Suprapubic skin (tissue), 4 donors: ENCODE data around the gene TRO. TPM values are rescaled to one million over a fixed set of nuclear protein-coding genes. Genes with fewer than 3 reads are reported as not detected.
A peak's percentile ranks its signal among the peaks of the same experiment; 100 is the strongest.

ENCODE experiments used
- DNase-seq, 2 donors: peaks; one replicate each; pipeline ENCODE4 v3.0.0-alpha.2; 2019; ENCODE audit warnings: low spot score in 2 of 2
- H3K27ac ChIP-seq: fragments of 200-600 bp; sonication (generic); one replicate; pipeline ENCODE4 v1.5.1; 2019
- H3K27me3 ChIP-seq: fragments of 200-600 bp; sonication (generic); one replicate; pipeline ENCODE4 v1.5.1; 2019
- H3K36me3 ChIP-seq: fragments of 200-600 bp; sonication (generic); one replicate; pipeline ENCODE4 v1.5.1; 2019
- H3K4me1 ChIP-seq: fragments of 200-600 bp; sonication (generic); one replicate; pipeline ENCODE4 v1.5.1; 2019
- H3K4me3 ChIP-seq: fragments of 200-600 bp; sonication (generic); one replicate; pipeline ENCODE4 v1.5.1; 2019; ENCODE audit warnings: mild to moderate bottlenecking
- H3K9me3 ChIP-seq: fragments of 200-600 bp; sonication (generic); one replicate; pipeline ENCODE4 v1.5.1; 2019
- CTCF ChIP-seq, 2 donors: fragments of 200-600 bp in 1 of 2; fragments of 450-650 bp in 1 of 2; sonication (generic) in 1 of 2; IDR thresholded peaks; one replicate each; pipeline ENCODE4 v1.5.1; 2016 to 2019; ENCODE audit warnings: antibody characterized with exemption in 2 of 2, mild to moderate bottlenecking in 1 of 2, moderate library complexity in 1 of 2
- EP300 ChIP-seq: sonication (generic); formaldehyde crosslinking; IDR thresholded peaks from one replicate; pipeline ENCODE4 v1.6.1; 2017; ENCODE audit warnings: antibody characterized with exemption
- POLR2A ChIP-seq, 2 donors: fragments of 450-650 bp; IDR thresholded peaks; one replicate each; pipeline ENCODE4 v1.6.1; 2017; ENCODE audit warnings: antibody characterized with exemption in 2 of 2, mild to moderate bottlenecking in 2 of 2, moderate library complexity in 2 of 2
- POLR2AphosphoS5 ChIP-seq, 3 donors: sonication (generic); formaldehyde crosslinking; IDR thresholded peaks; one replicate each; pipeline ENCODE4 v1.6.1; 2017; ENCODE audit warnings: antibody characterized with exemption in 3 of 3
- WGBS: methylation state at CpG from one replicate; pipeline ENCODE4 v1.1.5; 2018; 5-methylcytosine and 5-hydroxymethylcytosine counted together
- total RNA-seq, 4 donors: library from RNA; depleted of rRNA; stranded (reverse); fragments of >200 nt; gene quantifications; one replicate each; pipeline ENCODE4 v1.1.0, GENCODE V29; 2016

Gene TRO, protein sequence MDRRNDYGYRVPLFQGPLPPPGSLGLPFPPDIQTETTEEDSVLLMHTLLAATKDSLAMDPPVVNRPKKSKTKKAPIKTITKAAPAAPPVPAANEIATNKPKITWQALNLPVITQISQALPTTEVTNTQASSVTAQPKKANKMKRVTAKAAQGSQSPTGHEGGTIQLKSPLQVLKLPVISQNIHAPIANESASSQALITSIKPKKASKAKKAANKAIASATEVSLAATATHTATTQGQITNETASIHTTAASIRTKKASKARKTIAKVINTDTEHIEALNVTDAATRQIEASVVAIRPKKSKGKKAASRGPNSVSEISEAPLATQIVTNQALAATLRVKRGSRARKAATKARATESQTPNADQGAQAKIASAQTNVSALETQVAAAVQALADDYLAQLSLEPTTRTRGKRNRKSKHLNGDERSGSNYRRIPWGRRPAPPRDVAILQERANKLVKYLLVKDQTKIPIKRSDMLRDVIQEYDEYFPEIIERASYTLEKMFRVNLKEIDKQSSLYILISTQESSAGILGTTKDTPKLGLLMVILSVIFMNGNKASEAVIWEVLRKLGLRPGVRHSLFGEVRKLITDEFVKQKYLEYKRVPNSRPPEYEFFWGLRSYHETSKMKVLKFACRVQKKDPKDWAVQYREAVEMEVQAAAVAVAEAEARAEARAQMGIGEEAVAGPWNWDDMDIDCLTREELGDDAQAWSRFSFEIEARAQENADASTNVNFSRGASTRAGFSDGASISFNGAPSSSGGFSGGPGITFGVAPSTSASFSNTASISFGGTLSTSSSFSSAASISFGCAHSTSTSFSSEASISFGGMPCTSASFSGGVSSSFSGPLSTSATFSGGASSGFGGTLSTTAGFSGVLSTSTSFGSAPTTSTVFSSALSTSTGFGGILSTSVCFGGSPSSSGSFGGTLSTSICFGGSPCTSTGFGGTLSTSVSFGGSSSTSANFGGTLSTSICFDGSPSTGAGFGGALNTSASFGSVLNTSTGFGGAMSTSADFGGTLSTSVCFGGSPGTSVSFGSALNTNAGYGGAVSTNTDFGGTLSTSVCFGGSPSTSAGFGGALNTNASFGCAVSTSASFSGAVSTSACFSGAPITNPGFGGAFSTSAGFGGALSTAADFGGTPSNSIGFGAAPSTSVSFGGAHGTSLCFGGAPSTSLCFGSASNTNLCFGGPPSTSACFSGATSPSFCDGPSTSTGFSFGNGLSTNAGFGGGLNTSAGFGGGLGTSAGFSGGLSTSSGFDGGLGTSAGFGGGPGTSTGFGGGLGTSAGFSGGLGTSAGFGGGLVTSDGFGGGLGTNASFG (N-terminal part only)
- 1 to 10 TPM; 1.0 to 3.6 (median 3.4) TPM for total RNA-seq

DNA sequence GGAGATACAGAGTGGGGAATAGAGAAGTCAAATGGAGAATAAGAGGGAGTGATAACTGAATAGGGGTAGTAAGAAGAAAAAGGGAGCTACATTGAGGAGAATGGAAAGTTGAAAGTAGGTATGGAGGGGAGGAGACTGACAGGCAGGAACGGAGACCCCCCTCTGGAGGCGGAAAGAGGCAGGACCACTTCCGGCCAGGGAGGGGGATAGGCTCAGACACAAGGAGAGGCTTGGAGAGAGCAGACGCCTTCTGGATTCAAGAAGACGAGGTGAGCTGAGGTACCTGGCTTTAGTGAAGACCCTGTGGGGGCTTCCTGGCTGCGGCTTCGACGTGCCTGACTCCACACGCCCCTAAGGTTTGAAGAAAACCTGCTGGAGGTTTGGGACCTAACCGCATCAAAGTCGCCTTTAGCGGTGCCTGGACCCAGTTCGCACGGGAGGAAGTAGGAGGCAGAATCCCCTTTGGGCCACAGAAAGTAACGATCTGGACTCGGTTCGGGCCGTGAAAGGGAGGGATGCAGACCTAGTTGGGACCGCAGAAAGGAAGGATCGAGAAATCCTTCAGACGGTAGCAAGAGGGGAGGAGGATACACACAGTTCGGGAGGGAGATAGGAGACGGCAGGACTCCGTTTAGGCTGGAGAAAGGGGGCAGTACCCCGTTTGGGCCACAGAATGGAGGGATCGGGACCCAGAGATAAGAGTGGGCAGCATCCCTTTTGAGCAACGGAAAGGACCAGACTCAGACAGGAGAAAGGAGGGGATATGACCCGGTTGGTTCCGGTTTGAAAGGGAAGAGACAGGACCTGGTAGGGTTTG is at the start of gene TRO:
Gene TRO, plus strand, starts transcription at position 215 of the 817 bp plus-strand sequence. CDS start 1,423 bp downstream, outside the sequence.
- no peaks in the 10 kb centered on the region for H3K27me3 ChIP-seq
- TF ChIP-seq CTCF (IDR thresholded peaks at IDR 0.05) (no peak), POLR2AphosphoS5 (IDR thresholded peaks at IDR 0.05) (no peak), POLR2A (IDR thresholded peaks at IDR 0.05) (no peak), EP300 (no peak)
- no peak for DNase-seq
- peak within 1 kb of the TSS; percentile 51 for H3K4me3 ChIP-seq
- H3K9me3 ChIP-seq, result no peaks in the 10 kb centered on the region
- H3K4me1 ChIP-seq, result peaks cover 6% of the 10 kb centered on the region
- no peaks in the 10 kb centered on the region for H3K36me3 ChIP-seq
- WGBS, result 31% methylated on average over 29 of the region's 29 CpGs
- H3K27ac ChIP-seq, result no peak within 1 kb of the TSS

GRCh38 chrX:54885740-54886139 is 34.9 kb upstream of the TRO start:
- H3K4me3 ChIP-seq, result no peak overlapping the region
- DNase-seq, result no peak
- no peaks in the 10 kb centered on the region for H3K9me3 ChIP-seq
- no peaks in the 10 kb centered on the region for H3K27me3 ChIP-seq
- no peak overlapping the region for H3K27ac ChIP-seq
- TF ChIP-seq POLR2A (IDR thresholded peaks at IDR 0.05), result no peak
- no peak for TF ChIP-seq EP300
- no peaks in the 10 kb centered on the region for H3K36me3 ChIP-seq
- WGBS, result 74% methylated on average over 3 of the region's 3 CpGs
- H3K4me1 ChIP-seq, result no peaks in the 10 kb centered on the region

- no peaks in the 10 kb centered on the region for H3K9me3 ChIP-seq
- no peak for DNase-seq
Measured at GRCh38 chrX:54891573-54891972, 29.1 kb upstream of the TRO start.

GRCh38 chrX:54894159-54894558 is 26.5 kb upstream of the TRO start:
- no peaks in the 10 kb centered on the region for H3K36me3 ChIP-seq
- H3K27ac ChIP-seq, result no peak overlapping the region
- H3K4me1 ChIP-seq, result no peaks in the 10 kb centered on the region
- H3K9me3 ChIP-seq, result no peaks in the 10 kb centered on the region
- no peak overlapping the region for H3K4me3 ChIP-seq
- H3K27me3 ChIP-seq, result no peaks in the 10 kb centered on the region
- DNase-seq, result no peak
- WGBS, result no CpG with 5 or more reads among the region's 1 CpG
- TF ChIP-seq EP300 (no peak), POLR2AphosphoS5 (IDR thresholded peaks at IDR 0.05) (no peak), CTCF (IDR thresholded peaks at IDR 0.05) (no peak)

More at GRCh38 chrX:54891573-54891972, 29.1 kb upstream of the TRO start:
- WGBS, result 22% methylated on average over 3 of the region's 3 CpGs
- H3K27ac ChIP-seq, result no peak overlapping the region
- TF ChIP-seq POLR2AphosphoS5 (IDR thresholded peaks at IDR 0.05), result no peak
- no peak for TF ChIP-seq EP300
- no peak for TF ChIP-seq POLR2A (IDR thresholded peaks at IDR 0.05)
- TF ChIP-seq CTCF (IDR thresholded peaks at IDR 0.05), result no peak
- H3K36me3 ChIP-seq, result no peaks in the 10 kb centered on the region
- no peaks in the 10 kb centered on the region for H3K27me3 ChIP-seq
- H3K4me1 ChIP-seq, result no peaks in the 10 kb centered on the region
- H3K4me3 ChIP-seq, result no peak overlapping the region

GRCh38 chrX:54909941-54910340 is 10.7 kb upstream of the TRO start:
- no peaks in the 10 kb centered on the region for H3K27me3 ChIP-seq
- no peak overlapping the region for H3K27ac ChIP-seq
- H3K4me3 ChIP-seq, result no peak overlapping the region
- TF ChIP-seq EP300 (no peak), CTCF (IDR thresholded peaks at IDR 0.05) (no peak), POLR2AphosphoS5 (IDR thresholded peaks at IDR 0.05) (no peak), POLR2A (IDR thresholded peaks at IDR 0.05) (no peak)
- H3K4me1 ChIP-seq, result no peaks in the 10 kb centered on the region
- H3K9me3 ChIP-seq, result no peaks in the 10 kb centered on the region
- no peaks in the 10 kb centered on the region for H3K36me3 ChIP-seq
- DNase-seq, result no peak
